PFSK-1 (cell line): Measurements from ENCODE around the gene SYNDIG1.

Experiments
- POLR2AphosphoS5 ChIP-seq: IDR thresholded peaks from 2 replicates; pipeline ENCODE4 v1.6.1; 2012; ENCODE audit warnings: low read depth, mild to moderate bottlenecking, control low read depth, low read length, moderate library complexity
- SIN3A ChIP-seq: IDR thresholded peaks from 2 replicates; pipeline ENCODE4 v1.6.1; 2012; ENCODE audit warnings: mild to moderate bottlenecking, low read length, moderate library complexity, borderline replicate concordance; ENCODE audit not compliant: insufficient read depth

- TF ChIP-seq SIN3A (no peak), POLR2AphosphoS5 (no peak)
These were observed 233.3 kb downstream of the SYNDIG1 start for GRCh38 chr20:24702501-24703283.
